Measurements from ENCODE around the gene DOLPP1. TPM values are rescaled to one million over a fixed set of nuclear protein-coding genes. Genes with fewer than 3 reads are reported as not detected.
A peak's percentile ranks its signal among the peaks of the same experiment; 100 is the strongest.

DOLPP1 gene
- total and polyA plus RNA-seq, 2 of the 13 experiments (the other 11 are each of a cell fraction or from before 2014, with no cell fraction given), result 21.0 to 34.1 TPM

GRCh38 chr9:129109952-129110739 lies 29.2 kb downstream of the DOLPP1 start (continued):
- peak; percentile 73; the same call in 1 of the 2 replicates for TF ChIP-seq PRDM15 (CRISPR knock-in tag; IDR thresholded peaks at IDR 0.05)
- TF ChIP-seq SIN3A (IDR thresholded peaks at IDR 0.05; ENCODE audit: borderline replicate concordance, low read depth, low read length), result 0 out of 2 replicates have a peak, but pooled peaks have one; percentile 25
- no peak for TF ChIP-seq ZNF138 (CRISPR knock-in tag; IDR thresholded peaks at IDR 0.05; ENCODE audit: low read depth)
- peak; percentile 76 for TF ChIP-seq ZSCAN21 (CRISPR knock-in tag; IDR thresholded peaks at IDR 0.05; ENCODE audit: borderline replicate concordance)
- TF ChIP-seq, protein P1, sequence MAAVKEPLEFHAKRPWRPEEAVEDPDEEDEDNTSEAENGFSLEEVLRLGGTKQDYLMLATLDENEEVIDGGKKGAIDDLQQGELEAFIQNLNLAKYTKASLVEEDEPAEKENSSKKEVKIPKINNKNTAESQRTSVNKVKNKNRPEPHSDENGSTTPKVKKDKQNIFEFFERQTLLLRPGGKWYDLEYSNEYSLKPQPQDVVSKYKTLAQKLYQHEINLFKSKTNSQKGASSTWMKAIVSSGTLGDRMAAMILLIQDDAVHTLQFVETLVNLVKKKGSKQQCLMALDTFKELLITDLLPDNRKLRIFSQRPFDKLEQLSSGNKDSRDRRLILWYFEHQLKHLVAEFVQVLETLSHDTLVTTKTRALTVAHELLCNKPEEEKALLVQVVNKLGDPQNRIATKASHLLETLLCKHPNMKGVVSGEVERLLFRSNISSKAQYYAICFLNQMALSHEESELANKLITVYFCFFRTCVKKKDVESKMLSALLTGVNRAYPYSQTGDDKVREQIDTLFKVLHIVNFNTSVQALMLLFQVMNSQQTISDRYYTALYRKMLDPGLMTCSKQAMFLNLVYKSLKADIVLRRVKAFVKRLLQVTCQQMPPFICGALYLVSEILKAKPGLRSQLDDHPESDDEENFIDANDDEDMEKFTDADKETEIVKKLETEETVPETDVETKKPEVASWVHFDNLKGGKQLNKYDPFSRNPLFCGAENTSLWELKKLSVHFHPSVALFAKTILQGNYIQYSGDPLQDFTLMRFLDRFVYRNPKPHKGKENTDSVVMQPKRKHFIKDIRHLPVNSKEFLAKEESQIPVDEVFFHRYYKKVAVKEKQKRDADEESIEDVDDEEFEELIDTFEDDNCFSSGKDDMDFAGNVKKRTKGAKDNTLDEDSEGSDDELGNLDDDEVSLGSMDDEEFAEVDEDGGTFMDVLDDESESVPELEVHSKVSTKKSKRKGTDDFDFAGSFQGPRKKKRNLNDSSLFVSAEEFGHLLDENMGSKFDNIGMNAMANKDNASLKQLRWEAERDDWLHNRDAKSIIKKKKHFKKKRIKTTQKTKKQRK (IDR thresholded peaks at IDR 0.05; ENCODE audit: low read length), result no peak
- TF ChIP-seq TRIM24 (CRISPR knock-in tag; IDR thresholded peaks at IDR 0.05), result no peak
- TF ChIP-seq ZNF672 (CRISPR knock-in tag; IDR thresholded peaks at IDR 0.05), result no peak
- TF ChIP-seq ZNF616 (CRISPR knock-in tag; IDR thresholded peaks at IDR 0.05; ENCODE audit: low read depth), result no peak
- no peak for TF ChIP-seq ZNF878 (CRISPR knock-in tag; IDR thresholded peaks at IDR 0.05)
- TF ChIP-seq SMAD3 (CRISPR knock-in tag; IDR thresholded peaks at IDR 0.05), result no peak
- TF ChIP-seq HDAC2 (CRISPR knock-in tag; IDR thresholded peaks at IDR 0.05), result peak; percentile 58; the same call in 1 of the 2 replicates
- TF ChIP-seq THRA (CRISPR knock-in tag; IDR thresholded peaks at IDR 0.05; ENCODE audit: borderline replicate concordance), result peak; percentile 45; the same call in 1 of the 2 replicates
- no peak for TF ChIP-seq GPN1 (CRISPR knock-in tag; IDR thresholded peaks at IDR 0.05; ENCODE audit: borderline replicate concordance)
- TF ChIP-seq ZNF256 (CRISPR knock-in tag; conservative IDR thresholded peaks at IDR 0.05), result no peak
- TF ChIP-seq ZBTB42 (CRISPR knock-in tag; IDR thresholded peaks at IDR 0.05), result no peak
- no peak for TF ChIP-seq NPAS2 (CRISPR knock-in tag; IDR thresholded peaks at IDR 0.05; ENCODE audit: borderline replicate concordance)
- peak; percentile 23; the same call in 1 of the 2 replicates for TF ChIP-seq DR1 (CRISPR knock-in tag; IDR thresholded peaks at IDR 0.05)
- TF ChIP-seq ETV5 (CRISPR knock-in tag; IDR thresholded peaks at IDR 0.05; ENCODE audit: borderline replicate concordance), result no peak
- TF ChIP-seq ZNF839 (CRISPR knock-in tag; IDR thresholded peaks at IDR 0.05; ENCODE audit: borderline replicate concordance), result no peak
- TF ChIP-seq HBP1 (CRISPR knock-in tag; IDR thresholded peaks at IDR 0.05; ENCODE audit: low read depth), result no peak

All from HepG2 (cell line).